GM19351 (cell line): Measurements from ENCODE around the gene UBR1.
A peak's percentile ranks its signal among the peaks of the same experiment; 100 is the strongest.

Source experiments
- ATAC-seq: cut with Tn5 transposase; IDR thresholded peaks from one replicate; pipeline ENCODE4 v1.9.1; 2021; ENCODE audit warnings: mild to moderate bottlenecking, moderate library complexity; ENCODE audit not compliant: unreplicated experiment

UBR1 gene

GRCh38 chr15:43111354-43111753 is 5.5 kb upstream of the UBR1 start:
- ATAC-seq, result no peak

- no peak for ATAC-seq
Measured at GRCh38 chr15:43107751-43108150, 1.9 kb upstream of the UBR1 start.

- no peak for ATAC-seq
Measured at GRCh38 chr15:43106486-43106829, 620 bp upstream of the UBR1 start.

GRCh38 chr15:43105077-43105736 is 631 bp downstream of the UBR1 start:
- ATAC-seq, result peak; percentile 22

- ATAC-seq, result no peak
Measured at GRCh38 chr15:43104426-43104825, 1.4 kb downstream of the UBR1 start.

- no peak for ATAC-seq
Measured at GRCh38 chr15:43103907-43104306, 1.9 kb downstream of the UBR1 start.

- ATAC-seq, result no peak
Measured at GRCh38 chr15:43102187-43102586, 3.7 kb downstream of the UBR1 start.

GRCh38 chr15:43100971-43101370 is 4.9 kb downstream of the UBR1 start:
- ATAC-seq, result no peak

GRCh38 chr15:43099105-43099845 is 6.6 kb downstream of the UBR1 start:
- no peak for ATAC-seq

- ATAC-seq, result no peak
Measured at GRCh38 chr15:43096411-43096810, 9.4 kb downstream of the UBR1 start.

GRCh38 chr15:43095708-43096347 is 10.0 kb downstream of the UBR1 start:
- ATAC-seq, result no peak

GRCh38 chr15:43095243-43095642 is 10.6 kb downstream of the UBR1 start:
- no peak for ATAC-seq

- ATAC-seq, result no peak
Measured at GRCh38 chr15:43094416-43095030, 11.3 kb downstream of the UBR1 start.

GRCh38 chr15:43093026-43093425 is 12.8 kb downstream of the UBR1 start:
- ATAC-seq, result no peak

GRCh38 chr15:43091859-43092258 is 14.0 kb downstream of the UBR1 start:
- ATAC-seq, result no peak

- ATAC-seq, result no peak
Measured at GRCh38 chr15:43086551-43086950, 19.3 kb downstream of the UBR1 start.

GRCh38 chr15:43085921-43086320 is 19.9 kb downstream of the UBR1 start:
- no peak for ATAC-seq

- no peak for ATAC-seq
Measured at GRCh38 chr15:43082509-43082908, 23.3 kb downstream of the UBR1 start.

GRCh38 chr15:43081283-43081682 is 24.6 kb downstream of the UBR1 start:
- no peak for ATAC-seq

- no peak for ATAC-seq
Measured at GRCh38 chr15:43071451-43071850, 34.4 kb downstream of the UBR1 start.

- no peak for ATAC-seq
Measured at GRCh38 chr15:43070893-43071292, 34.9 kb downstream of the UBR1 start.

GRCh38 chr15:43070249-43070648 is 35.6 kb downstream of the UBR1 start:
- ATAC-seq, result no peak
